Urothelium cell line (cell line): ENCODE measurements around the gene HRC.
"Not testable (repeated sequence)": the region's sequence is repeated elsewhere in the genome, so short reads cannot be mapped to it uniquely, and the experiment has no call there.

Source experiments
- DNase-seq: peaks from one replicate; pipeline ENCODE4 v3.0.0; 2011; ENCODE audit warnings: low spot score, mixed read lengths
- FAIRE-seq: peaks from 2 replicates; lab custom pipeline; 2011; peaks lifted over from hg19 to GRCh38; lab: Jason Lieb, UNC

Gene HRC

GRCh38 chr19:49140951-49141350, 14.2 kb downstream of the HRC start:
- FAIRE-seq (no peak), DNase-seq (no peak)

GRCh38 chr19:49136771-49137171, 18.4 kb downstream of the HRC start:
- DNase-seq = no peak
- no peak for FAIRE-seq

GRCh38 chr19:49135686-49136085, 19.5 kb downstream of the HRC start:
- no peak for FAIRE-seq
- no peak for DNase-seq

- DNase-seq (no peak), FAIRE-seq (no peak)
These were observed 21.4 kb downstream of the HRC start for GRCh38 chr19:49133621-49134454.

GRCh38 chr19:49132974-49133609, 22.1 kb downstream of the HRC start:
- DNase-seq = no peak
- no peak for FAIRE-seq

- no peak for FAIRE-seq
These were observed 24.9 kb downstream of the HRC start for GRCh38 chr19:49130325-49130724.

GRCh38 chr19:49129238-49129583, 26.0 kb downstream of the HRC start:
- no peak for FAIRE-seq
- peak; percentile 52 for DNase-seq

More at GRCh38 chr19:49130325-49130724, 24.9 kb downstream of the HRC start:
- no peak for DNase-seq

- DNase-seq = no peak
- FAIRE-seq = no peak
These were observed 26.5 kb downstream of the HRC start for GRCh38 chr19:49128545-49129237.

GRCh38 chr19:49127674-49128544, 27.3 kb downstream of the HRC start:
- peak; percentile 27 for FAIRE-seq
- peak; percentile 97 for DNase-seq

GRCh38 chr19:49127225-49127624, 28.0 kb downstream of the HRC start:
- FAIRE-seq, DNase-seq: not testable (repeated sequence)

GRCh38 chr19:49126575-49126974, 28.6 kb downstream of the HRC start:
- FAIRE-seq (no peak), DNase-seq (no peak)

- DNase-seq (no peak), FAIRE-seq (no peak)
These were observed 30.0 kb downstream of the HRC start for GRCh38 chr19:49125025-49125731.

- FAIRE-seq, DNase-seq: not testable (repeated sequence)
These were observed 31.9 kb downstream of the HRC start for GRCh38 chr19:49123285-49123684.

GRCh38 chr19:49121841-49122240, 33.4 kb downstream of the HRC start:
- not testable (repeated sequence) for FAIRE-seq, DNase-seq

- no peak for DNase-seq
- no peak for FAIRE-seq
These were observed 34.3 kb downstream of the HRC start for GRCh38 chr19:49120868-49121267.

- DNase-seq = no peak
- no peak for FAIRE-seq
These were observed 34.9 kb downstream of the HRC start for GRCh38 chr19:49120325-49120683.

- DNase-seq (peak; percentile 67), FAIRE-seq (peak; percentile 98)
These were observed 35.5 kb downstream of the HRC start, which contains the start of gene PPFIA3 for GRCh38 chr19:49119411-49120324. Gene PPFIA3, plus strand, starts transcription at chr19:49119544. Its CDS starts 8,330 bp downstream, at chr19:49127874.

GRCh38 chr19:49118565-49119410, 36.4 kb downstream of the HRC start, which contains the start of gene C19orf73:
Gene C19orf73, minus strand, starts transcription at chr19:49119143. Its CDS starts 121 bp downstream, at chr19:49119022.
- FAIRE-seq (peak; percentile 98), DNase-seq (peak; percentile 98)
